ENCODE data around the gene GABRR2. TPM values are rescaled to one million over a fixed set of nuclear protein-coding genes. Genes with fewer than 3 reads are reported as not detected.

GABRR2 gene
- total RNA-seq, 4 donors from 2014 or later = 0.57 to 1.4 TPM; not detected in 2

GRCh38 chr6:89275900-89276299 lies 39.2 kb downstream of the GABRR2 start:
- no peak for TF ChIP-seq CTCF (IDR thresholded peaks at IDR 0.05; ENCODE audit: low read depth)

DNA sequence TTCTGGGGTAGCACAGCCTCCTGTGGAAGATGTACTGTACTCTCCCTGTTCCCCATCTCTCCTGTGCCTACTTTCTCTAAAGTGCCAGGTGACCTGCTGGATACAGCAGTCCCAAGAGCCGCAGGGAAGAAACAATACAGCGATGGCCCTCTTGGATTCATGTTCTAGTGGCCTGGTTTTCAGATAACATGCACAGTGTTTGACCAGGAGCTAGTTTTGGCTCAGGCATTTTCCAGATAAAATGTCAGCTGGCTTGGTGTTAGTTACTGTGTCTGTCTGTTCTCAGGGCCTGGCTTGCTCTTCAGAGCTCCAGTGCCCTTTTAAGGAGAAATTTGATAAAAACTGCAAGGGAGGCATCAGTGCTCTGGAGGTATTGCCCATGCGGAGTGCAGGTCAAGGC lies 41.3 kb downstream of the GABRR2 start:
- TF ChIP-seq CTCF (IDR thresholded peaks at IDR 0.05; ENCODE audit: low read depth) = no peak

DNA sequence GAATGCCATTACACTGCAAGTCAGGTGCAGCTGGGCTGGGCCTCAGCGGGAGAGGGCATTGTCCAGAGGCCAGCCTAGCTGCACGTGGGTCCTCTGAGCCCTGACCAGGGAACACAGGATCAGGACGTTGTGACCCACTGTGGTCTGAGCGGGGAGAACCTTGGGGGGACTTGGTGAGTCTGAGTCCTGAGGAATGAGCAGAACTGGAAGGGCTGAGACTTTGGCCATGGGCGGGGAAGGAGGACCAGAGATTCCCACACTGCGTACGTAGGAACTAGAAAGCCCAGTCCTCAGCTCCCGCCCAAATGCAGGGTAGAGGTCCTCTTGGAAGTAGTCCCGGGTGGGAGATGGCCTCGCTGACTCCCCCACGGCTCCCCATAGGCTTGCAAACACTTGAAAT lies 42.5 kb downstream of the GABRR2 start:
- TF ChIP-seq CTCF (IDR thresholded peaks at IDR 0.05; ENCODE audit: low read depth) = no peak

- TF ChIP-seq CTCF (IDR thresholded peaks at IDR 0.05; ENCODE audit: low read depth) = no peak
These were observed 44.0 kb downstream of the GABRR2 start for GRCh38 chr6:89270951-89271721.

DNA sequence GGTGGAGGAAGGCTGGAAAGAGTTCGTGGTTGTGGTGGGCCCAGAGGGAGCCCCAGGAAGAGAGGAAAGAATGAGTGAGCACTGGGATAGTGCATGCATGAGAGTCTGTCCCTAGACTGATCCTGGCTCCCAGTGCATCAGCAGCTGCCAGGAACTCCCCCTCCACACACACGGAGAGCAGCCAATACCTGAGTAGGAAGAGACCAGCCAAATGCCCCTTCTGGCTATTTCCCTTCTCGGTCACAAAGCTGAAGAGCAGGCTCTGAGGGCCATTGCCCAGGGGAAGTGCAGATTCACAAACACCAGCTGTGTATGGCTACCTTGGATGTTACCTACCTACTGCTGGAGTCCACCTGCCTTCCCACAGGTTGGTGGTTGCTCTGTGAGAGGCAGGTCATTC lies 45.1 kb downstream of the GABRR2 start:
- TF ChIP-seq CTCF (IDR thresholded peaks at IDR 0.05; ENCODE audit: low read depth) = no peak

- no peak for TF ChIP-seq CTCF (IDR thresholded peaks at IDR 0.05; ENCODE audit: low read depth)
These were observed 45.8 kb downstream of the GABRR2 start for GRCh38 chr6:89269252-89269651.

- no peak for TF ChIP-seq CTCF (IDR thresholded peaks at IDR 0.05; ENCODE audit: low read depth)
These were observed 46.3 kb downstream of the GABRR2 start for GRCh38 chr6:89268776-89269175.
